ENCODE results near the gene GMDS.

Gene GMDS

DNA sequence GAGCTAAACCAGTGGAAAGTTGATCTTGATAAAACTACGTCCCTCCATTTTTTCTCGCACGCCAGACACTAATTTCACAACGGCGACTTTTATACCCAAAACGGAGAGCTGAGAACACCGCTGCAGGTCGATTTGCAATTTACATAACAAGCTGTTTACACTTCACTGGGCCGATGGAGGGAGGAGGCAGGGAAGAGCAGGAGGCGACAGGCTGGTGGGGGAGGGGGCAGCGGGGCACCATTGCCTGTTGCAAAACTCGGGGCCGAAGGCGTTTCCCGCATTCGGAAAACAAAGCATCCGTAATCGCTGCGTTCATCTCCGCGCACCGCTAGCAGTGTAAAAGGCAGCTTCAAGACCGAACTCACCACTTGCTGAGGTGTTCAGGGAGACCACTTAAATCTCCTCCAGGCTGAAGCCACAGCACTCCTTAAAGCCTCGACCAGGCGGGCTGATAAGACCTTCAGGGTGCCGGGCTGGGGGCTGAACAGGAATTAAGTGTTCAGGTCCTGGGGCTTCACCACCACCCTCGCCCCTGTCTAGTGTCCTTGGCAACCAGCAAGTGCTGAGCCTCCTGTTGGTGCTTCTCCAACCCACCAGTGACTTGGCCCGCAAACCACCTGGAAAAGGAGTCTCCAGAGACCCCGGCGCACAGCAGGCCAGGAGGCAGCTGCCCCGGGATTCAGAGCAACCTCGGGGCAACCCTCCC, 637.7 kb downstream of the GMDS start:
- DNase-seq = peak; percentile 69

- DNase-seq = no peak
Observed at GRCh38 chr6:1606780-1607515, 638.5 kb downstream of the GMDS start.

- no peak for DNase-seq
Observed at GRCh38 chr6:1605893-1606779, 639.3 kb downstream of the GMDS start.

GRCh38 chr6:1605004-1605892, 640.2 kb downstream of the GMDS start:
- DNase-seq = peak; percentile 66

DNA sequence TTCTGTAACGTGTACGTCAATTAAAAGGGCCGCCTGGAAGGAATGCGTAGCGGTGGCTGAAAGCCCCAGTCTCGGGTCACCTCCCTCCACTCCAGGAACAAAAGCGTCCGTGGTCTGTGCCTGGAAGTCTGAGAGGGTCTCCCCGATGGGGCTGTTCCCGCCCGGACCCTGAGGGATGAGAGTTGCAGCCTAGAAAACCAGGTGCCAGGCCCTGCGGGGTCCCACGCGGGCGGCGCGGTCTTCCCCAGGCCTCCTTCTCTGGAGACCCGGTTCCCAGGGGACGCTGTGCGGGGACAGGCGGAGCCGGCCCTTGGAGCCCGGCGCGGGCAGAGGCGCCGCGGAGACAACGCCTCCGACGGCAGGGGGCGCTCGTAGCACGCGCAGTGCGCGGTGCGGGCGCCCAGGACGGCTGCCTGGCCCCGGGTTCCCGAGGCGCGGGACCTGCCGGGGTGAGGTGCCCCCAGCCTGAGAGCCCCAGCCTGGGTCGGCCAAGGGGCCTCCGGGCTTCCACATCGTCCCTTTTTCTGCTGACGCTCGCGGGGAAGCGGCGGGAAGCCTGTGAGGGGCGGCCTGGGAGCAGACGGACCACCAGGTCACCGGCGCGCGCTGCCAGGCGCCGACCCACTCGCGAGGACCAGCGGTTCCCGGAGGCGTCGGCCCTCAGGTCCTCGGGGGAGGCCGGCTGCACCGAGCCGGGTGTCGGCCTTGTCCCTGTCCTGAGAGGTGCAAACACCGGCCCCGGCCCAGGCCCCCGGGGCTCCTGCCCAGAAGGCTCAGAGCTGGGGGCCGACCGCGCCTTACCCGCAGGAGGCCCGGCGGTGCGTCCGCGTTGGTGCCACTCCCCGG, 641.0 kb downstream of the GMDS start:
- DNase-seq = peak; percentile 90

DNA sequence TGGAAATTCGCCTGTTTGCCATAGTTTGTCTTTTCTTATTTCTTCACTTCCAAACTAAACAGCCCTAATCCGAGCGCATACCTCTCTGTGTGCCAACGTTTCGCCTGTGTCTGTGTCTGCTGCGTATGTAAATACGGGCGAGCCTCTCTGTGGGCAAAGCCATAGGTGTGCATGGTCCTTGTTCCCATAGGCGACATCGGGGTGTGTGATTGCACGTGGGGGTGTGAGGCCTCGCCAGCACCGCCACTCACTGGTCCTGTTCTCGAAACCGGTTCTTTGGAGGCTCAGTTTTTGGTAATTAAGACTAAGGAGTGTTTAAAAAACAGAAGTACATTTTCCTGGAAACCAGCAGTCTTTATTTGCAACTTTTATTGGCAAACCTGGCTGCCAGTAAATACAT, 641.7 kb downstream of the GMDS start:
- no peak for DNase-seq

DNA sequence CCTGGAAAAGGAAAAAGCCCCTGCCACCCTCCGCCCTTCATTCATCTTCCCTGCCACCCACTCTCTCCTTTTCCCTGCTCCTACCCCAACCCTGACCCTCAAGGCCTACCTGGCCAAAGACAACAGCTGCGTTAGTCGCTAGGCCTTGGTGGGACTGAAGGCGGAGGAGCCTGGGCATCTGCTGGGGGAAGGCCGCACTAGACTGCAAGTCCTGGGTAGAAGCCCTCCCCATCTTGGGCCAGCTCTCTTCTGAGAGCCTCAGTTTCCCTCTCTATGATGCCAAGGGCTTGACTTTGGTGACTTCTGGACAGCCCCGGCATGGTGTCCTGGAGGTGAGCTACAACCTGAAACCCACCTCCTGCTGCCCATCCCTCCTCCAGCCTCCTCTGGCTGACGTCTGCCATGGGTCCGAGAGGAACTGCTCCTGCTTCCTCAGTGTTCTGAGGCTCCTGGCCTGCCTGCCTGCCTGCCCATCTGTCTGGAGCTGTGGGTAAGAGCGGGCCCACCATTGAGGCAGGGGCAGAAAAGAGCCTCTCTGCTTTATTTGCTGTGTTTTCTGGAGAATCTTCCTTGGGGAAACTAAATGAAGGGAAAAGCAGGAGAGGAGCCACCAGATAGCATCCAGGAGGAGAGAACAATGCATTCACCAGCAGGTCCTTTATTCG, 643.2 kb downstream of the GMDS start:
- no peak for DNase-seq

DNA sequence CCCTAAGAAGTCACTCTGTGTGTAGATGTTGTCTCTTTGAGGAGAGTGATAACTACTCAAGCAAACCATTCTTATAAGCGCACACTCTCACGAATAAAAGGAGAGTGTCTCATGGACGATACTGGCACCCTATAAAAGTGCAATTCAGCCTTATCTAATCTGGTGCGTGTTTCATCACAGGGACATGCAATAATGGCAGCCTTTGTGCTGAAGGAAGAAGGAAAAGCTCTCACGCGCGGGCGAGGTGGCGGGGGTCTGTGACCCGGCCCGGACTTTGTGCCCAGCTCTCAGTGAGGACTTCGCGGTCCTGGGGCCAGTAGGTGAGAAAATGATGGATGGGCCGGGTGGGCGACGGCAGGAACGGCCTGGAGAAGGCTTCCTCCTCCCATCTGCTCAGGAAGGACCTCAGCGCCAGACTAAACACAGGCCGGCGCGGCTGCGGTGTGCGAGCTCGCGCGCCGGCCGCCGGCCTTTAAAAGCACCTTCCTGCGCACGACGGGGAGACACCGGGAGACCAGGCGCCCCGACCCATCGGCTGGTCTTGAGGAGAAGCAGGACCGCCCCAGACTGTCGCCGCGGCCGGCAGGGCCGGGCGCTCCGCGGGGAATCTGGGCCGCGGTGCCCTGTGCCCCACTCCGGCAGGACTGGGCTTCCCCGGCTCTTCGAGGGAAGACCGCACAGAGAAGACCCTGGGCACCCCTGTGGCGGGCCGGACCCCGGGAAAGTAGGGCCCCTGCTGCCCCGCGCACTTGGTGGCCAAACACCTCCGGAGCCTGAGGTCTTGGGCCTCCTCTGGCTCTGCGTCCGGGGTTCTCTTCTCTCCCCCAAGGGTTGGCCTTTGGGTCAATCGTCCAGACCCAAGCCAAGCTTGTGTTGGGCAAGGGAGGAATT, 644.0 kb downstream of the GMDS start:
- DNase-seq = no peak

DNA sequence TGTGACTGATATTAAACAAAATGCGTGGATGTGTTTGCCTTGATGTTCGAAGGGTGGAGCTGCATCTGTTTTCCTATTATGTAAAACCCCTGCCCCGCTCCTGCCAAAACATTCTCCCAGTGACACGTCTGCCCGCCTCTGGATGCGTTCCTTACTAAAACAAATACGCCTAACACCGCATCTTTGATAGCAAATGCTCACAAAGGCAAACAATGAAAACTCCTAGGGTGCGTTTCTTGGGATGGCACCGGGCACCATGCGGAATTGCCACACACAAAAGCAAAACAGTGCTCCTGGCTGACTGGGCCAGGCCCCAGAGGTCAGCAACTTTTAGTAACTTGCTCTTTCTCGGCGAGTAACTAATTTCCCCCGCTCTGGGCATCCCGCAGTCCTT, 644.6 kb downstream of the GMDS start:
- no peak for DNase-seq

DNA sequence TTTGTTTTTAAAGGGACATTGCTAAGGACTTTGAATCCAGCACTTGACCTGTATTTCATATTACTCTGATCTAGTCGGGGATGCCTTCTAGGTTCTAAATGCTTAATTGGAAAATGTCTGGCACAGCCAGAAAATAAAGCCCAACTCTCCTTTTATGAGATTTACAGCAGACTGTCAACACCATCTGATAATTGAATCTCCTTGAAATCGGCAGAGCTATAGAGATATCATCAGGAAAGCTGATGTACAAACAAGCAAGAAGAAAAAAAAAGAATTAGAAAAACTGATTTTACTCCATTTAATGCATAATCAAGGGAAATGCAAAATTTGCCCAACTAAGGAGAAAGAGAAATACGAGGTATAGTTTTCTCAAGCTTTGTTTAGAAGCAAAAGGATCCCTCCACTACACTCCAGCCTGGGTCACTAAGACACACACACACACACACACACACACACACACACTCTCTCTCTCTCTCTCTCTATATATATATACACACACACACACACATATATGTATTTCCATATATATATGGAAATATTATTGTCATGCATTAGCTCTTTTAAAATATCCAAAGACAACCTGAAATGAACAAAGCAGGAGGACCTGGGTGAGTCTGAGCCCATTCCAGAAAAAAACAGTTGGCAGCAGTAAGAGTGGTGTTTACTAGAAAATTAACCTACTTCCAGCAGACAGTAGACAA, 645.2 kb downstream of the GMDS start:
- no peak for DNase-seq

GRCh38 chr6:1599469-1599868, 645.9 kb downstream of the GMDS start:
- no peak for DNase-seq

DNA sequence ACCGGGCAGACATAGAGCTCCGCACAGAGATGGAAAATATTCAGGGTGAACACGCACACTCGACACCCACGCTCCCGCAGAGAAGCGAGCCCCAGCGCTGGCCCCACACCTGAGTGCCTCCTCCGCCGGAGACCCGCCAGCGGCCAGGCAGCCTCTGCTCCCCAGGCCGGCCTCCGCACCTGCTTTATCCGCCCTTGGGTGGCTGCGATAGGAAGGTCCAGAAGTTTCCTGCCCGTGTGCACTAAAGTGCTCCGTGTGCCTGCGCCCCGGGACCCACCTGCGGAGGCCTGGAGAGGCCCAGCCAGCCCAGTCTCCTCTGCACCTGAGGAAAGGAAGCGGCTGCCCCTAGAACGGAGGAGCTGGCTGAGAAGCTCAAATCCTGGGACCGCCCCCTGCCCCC, 646.5 kb downstream of the GMDS start:
- no peak for DNase-seq

DNA sequence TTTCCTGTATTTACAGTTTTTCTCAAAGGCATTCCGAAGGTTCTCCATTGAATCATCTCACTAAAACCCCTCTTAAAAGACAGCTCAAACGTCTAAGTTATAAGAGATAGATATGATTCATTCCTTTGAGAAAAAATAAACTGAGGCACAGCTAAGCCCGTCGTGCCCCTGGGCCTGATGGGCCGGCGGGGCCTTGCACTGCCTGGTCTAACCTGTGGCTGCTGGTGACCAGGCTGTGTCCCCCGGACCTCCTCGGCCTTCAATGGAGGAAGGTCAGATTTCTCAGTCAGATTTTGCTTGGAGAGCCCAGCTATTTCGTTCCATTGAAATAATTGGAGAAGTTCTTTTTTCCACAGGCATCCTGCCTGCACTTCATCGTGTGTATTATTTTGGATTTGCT, 647.0 kb downstream of the GMDS start:
- no peak for DNase-seq

DNA sequence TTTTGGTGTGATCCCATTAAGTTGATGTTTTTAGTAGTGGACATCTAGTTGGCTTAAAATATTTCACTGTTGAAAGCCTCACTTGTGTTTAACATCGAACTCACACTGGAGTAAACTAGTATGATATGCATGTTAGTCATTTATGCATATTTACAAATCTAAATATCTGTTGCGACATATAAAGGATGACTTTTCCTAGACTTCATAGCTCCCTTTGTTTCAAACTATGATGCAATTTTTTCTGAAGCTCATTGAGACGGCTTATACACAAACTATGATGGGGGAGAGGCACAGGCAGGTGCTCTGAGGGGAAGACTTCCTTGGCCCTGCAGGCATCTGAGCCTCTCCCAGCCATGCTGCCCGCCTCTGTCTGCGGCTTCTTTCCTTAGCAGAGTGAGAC, 647.5 kb downstream of the GMDS start:
- no peak for DNase-seq

GRCh38 chr6:1597121-1597744, 648.2 kb downstream of the GMDS start:
- no peak for DNase-seq

DNA sequence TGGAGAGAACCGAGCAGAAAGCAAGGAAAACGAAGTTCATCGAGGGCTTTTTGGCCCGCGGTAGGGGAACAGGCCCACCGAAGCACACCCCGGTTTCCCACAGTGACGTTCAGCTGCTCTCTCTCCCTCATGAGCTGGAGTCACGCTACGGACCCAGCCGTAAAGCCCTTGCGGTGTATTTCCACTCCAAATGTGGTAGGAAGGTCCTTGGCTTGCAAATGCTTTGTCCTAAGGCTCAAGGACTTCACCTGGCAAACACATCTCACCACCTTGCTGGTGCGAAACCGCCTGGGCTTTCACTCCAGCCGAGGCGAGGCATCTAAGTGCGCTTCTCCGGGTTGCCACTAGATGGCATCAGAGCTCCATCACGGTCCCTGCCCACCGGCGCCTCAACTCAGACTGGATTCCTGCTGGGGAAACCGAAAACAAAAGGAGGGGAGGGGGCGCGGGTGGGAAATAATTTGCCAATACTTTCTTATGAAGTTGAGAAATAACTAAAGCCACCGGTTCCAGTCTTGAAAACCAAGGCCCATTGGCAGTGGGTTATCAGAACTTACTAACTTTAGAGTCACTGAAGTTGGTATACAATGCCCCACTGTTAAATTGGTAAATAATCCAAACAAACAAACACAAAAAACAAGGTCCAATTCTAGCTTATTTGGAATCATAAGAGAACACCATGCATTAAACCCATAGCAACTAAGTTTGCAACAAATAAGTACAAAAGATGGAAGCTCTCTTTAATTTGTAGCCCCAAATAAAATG, 649.1 kb downstream of the GMDS start:
- peak; percentile 87 for DNase-seq

- DNase-seq = no peak
Observed at GRCh38 chr6:1595271-1596087, 649.9 kb downstream of the GMDS start.

Measured in activated CD8-positive, alpha-beta memory T cell treated with anti-CD3 and anti-CD28 coated beads for 24 hours (primary cell).